Bone marrow (tissue), 2 donors: ENCODE measurements around the gene OR52I1.
A peak's percentile ranks its signal among the peaks of the same experiment; 100 is the strongest.

Source experiments
- DNase-seq, 2 donors: peaks; one replicate each; lab custom pipeline; 2025; lab: John Stamatoyannopoulos, UW

The OR52I1 gene

GRCh38 chr11:4593739-4594138 lies at the start of gene OR52I1:
OR52I1 (plus strand) TSS chr11:4594039; CDS start chr11:4594039, 0 bp downstream.
- no peak for DNase-seq

- DNase-seq = no peak
Measured at GRCh38 chr11:4544891-4545290, 48.9 kb upstream of the OR52I1 start, which contains the start of gene OR52M1. OR52M1 (plus strand) TSS chr11:4545191; CDS start chr11:4545191, 0 bp downstream.

- DNase-seq = no peak
Measured at GRCh38 chr11:4546878-4547277, 47.0 kb upstream of the OR52I1 start.

- DNase-seq = no peak
Measured at GRCh38 chr11:4547416-4547815, 46.4 kb upstream of the OR52I1 start.

GRCh38 chr11:4551346-4551979 lies 42.4 kb upstream of the OR52I1 start:
- DNase-seq = no peak

- DNase-seq = no peak
Measured at GRCh38 chr11:4559527-4560440, 34.1 kb upstream of the OR52I1 start.

- no peak for DNase-seq
Measured at GRCh38 chr11:4560467-4560866, 33.4 kb upstream of the OR52I1 start.

- DNase-seq = no peak
Measured at GRCh38 chr11:4565371-4565770, 28.5 kb upstream of the OR52I1 start.

- no peak for DNase-seq
Measured at GRCh38 chr11:4569075-4569474, 24.8 kb upstream of the OR52I1 start.

GRCh38 chr11:4576880-4577279 lies 17.0 kb upstream of the OR52I1 start:
- no peak for DNase-seq

- no peak for DNase-seq
Measured at GRCh38 chr11:4577761-4578160, 16.1 kb upstream of the OR52I1 start.

- no peak for DNase-seq
Measured at GRCh38 chr11:4578624-4579023, 15.2 kb upstream of the OR52I1 start.

- no peak for DNase-seq
Measured at GRCh38 chr11:4580124-4580523, 13.7 kb upstream of the OR52I1 start.

- DNase-seq = no peak
Measured at GRCh38 chr11:4581443-4581842, 12.4 kb upstream of the OR52I1 start, which contains the start of gene OR52I2. OR52I2 (plus strand) TSS chr11:4581743.

- no peak for DNase-seq
Measured at GRCh38 chr11:4589017-4589416, 4.8 kb upstream of the OR52I1 start.

- DNase-seq = no peak
Measured at GRCh38 chr11:4605057-4605456, 11.2 kb downstream of the OR52I1 start.

GRCh38 chr11:4606231-4607015 lies 12.6 kb downstream of the OR52I1 start:
- no peak for DNase-seq

GRCh38 chr11:4607096-4607495 lies 13.3 kb downstream of the OR52I1 start:
- no peak for DNase-seq

- DNase-seq = peak; percentile 86 to 94
Measured at GRCh38 chr11:4607781-4608666, 14.2 kb downstream of the OR52I1 start, which contains the start of gene TRIM68. TRIM68 (minus strand) TSS chr11:4608231; CDS start chr11:4605504, 2,727 bp downstream.

- DNase-seq = peak in 1 of 2 donors; percentile 27
Measured at GRCh38 chr11:4610258-4610935, 16.6 kb downstream of the OR52I1 start.

- no peak for DNase-seq
Measured at GRCh38 chr11:4611986-4612385, 18.1 kb downstream of the OR52I1 start.
